ENCODE data around the gene STRN.
"Not testable (repeated sequence)": the region's sequence is repeated elsewhere in the genome, so short reads cannot be mapped to it uniquely, and the experiment has no call there.

STRN gene

GRCh38 chr2:36834731-36835524 is 131.4 kb downstream of the STRN start:
- DNase-seq = no peak

- DNase-seq = no peak
These were observed 132.1 kb downstream of the STRN start for GRCh38 chr2:36834203-36834602.

- no peak for DNase-seq
These were observed 135.2 kb downstream of the STRN start for GRCh38 chr2:36831185-36831584.

- not testable (repeated sequence) for DNase-seq
These were observed 141.7 kb downstream of the STRN start for GRCh38 chr2:36824683-36825082.

- DNase-seq = no peak
These were observed 142.1 kb downstream of the STRN start for GRCh38 chr2:36824273-36824672.

GRCh38 chr2:36823862-36824261 is 142.5 kb downstream of the STRN start:
- no peak for DNase-seq

GRCh38 chr2:36820942-36821605 is 145.3 kb downstream of the STRN start:
- DNase-seq = no peak

GRCh38 chr2:36819095-36819711 is 147.1 kb downstream of the STRN start:
- DNase-seq = no peak

- no peak for DNase-seq
These were observed 147.8 kb downstream of the STRN start for GRCh38 chr2:36818542-36818941.

GRCh38 chr2:36812196-36812595 is 154.1 kb downstream of the STRN start:
- no peak for DNase-seq

GRCh38 chr2:36811071-36811470 is 155.3 kb downstream of the STRN start:
- DNase-seq = no peak

- DNase-seq = no peak
These were observed 157.3 kb downstream of the STRN start for GRCh38 chr2:36809069-36809445.

GRCh38 chr2:36808386-36809068 is 157.8 kb downstream of the STRN start:
- no peak for DNase-seq

- DNase-seq = peak; percentile 7
These were observed 159.0 kb downstream of the STRN start for GRCh38 chr2:36807223-36807886.

- no peak for DNase-seq
These were observed 160.6 kb downstream of the STRN start for GRCh38 chr2:36805635-36806224.

GRCh38 chr2:36802952-36803351 is 163.4 kb downstream of the STRN start:
- no peak for DNase-seq

GRCh38 chr2:36801088-36801487 is 165.2 kb downstream of the STRN start:
- no peak for DNase-seq

- no peak for DNase-seq
These were observed 166.0 kb downstream of the STRN start for GRCh38 chr2:36800381-36800780.

- no peak for DNase-seq
These were observed 167.6 kb downstream of the STRN start for GRCh38 chr2:36798724-36799123.

GRCh38 chr2:36797324-36798070 is 168.8 kb downstream of the STRN start:
- no peak for DNase-seq

Measured in COR-L47 (cell line).